Fibroblast of the conjunctiva (primary cell): ENCODE data around the gene MGAT5.

Source experiments
- DNase-seq: peaks from one replicate; pipeline ENCODE4 v3.0.0-alpha.2; 2010; ENCODE audit warnings: low read depth

Gene MGAT5

GRCh38 chr2:134367213-134367612 is 113.3 kb downstream of the MGAT5 start:
- DNase-seq, result no peak

GRCh38 chr2:134368009-134368817 is 114.3 kb downstream of the MGAT5 start:
- no peak for DNase-seq

GRCh38 chr2:134369220-134369902 is 115.5 kb downstream of the MGAT5 start:
- DNase-seq, result no peak

- no peak for DNase-seq
Observed at GRCh38 chr2:134370655-134371445, 117.0 kb downstream of the MGAT5 start.

- DNase-seq, result no peak
Observed at GRCh38 chr2:134372141-134372540, 118.3 kb downstream of the MGAT5 start.

GRCh38 chr2:134372611-134373131 is 118.8 kb downstream of the MGAT5 start:
- peak; percentile 74 for DNase-seq

- DNase-seq, result no peak
Observed at GRCh38 chr2:134375935-134376334, 122.1 kb downstream of the MGAT5 start.

- DNase-seq, result no peak
Observed at GRCh38 chr2:134377730-134378129, 123.9 kb downstream of the MGAT5 start.

GRCh38 chr2:134379293-134379692 is 125.4 kb downstream of the MGAT5 start:
- DNase-seq, result no peak

- no peak for DNase-seq
Observed at GRCh38 chr2:134379722-134380121, 125.8 kb downstream of the MGAT5 start.

- no peak for DNase-seq
Observed at GRCh38 chr2:134381141-134381540, 127.3 kb downstream of the MGAT5 start.

- DNase-seq, result no peak
Observed at GRCh38 chr2:134384131-134384530, 130.3 kb downstream of the MGAT5 start.

- DNase-seq, result no peak
Observed at GRCh38 chr2:134385195-134385594, 131.3 kb downstream of the MGAT5 start.

GRCh38 chr2:134386310-134386709 is 132.4 kb downstream of the MGAT5 start:
- no peak for DNase-seq

- no peak for DNase-seq
Observed at GRCh38 chr2:134389381-134389780, 135.5 kb downstream of the MGAT5 start.

- DNase-seq, result no peak
Observed at GRCh38 chr2:134391751-134392160, 137.9 kb downstream of the MGAT5 start.

GRCh38 chr2:134392442-134393074 is 138.7 kb downstream of the MGAT5 start:
- DNase-seq, result no peak

GRCh38 chr2:134393075-134393461 is 139.2 kb downstream of the MGAT5 start:
- no peak for DNase-seq

- no peak for DNase-seq
Observed at GRCh38 chr2:134395779-134396178, 141.9 kb downstream of the MGAT5 start.

GRCh38 chr2:134396493-134396892 is 142.6 kb downstream of the MGAT5 start:
- DNase-seq, result no peak

- DNase-seq, result no peak
Observed at GRCh38 chr2:134397146-134397896, 143.4 kb downstream of the MGAT5 start.
